WTC11 (cell line): ENCODE data around the gene SOWAHB.

ENCODE experiments used
- ATF1 ChIP-seq: sonication (generic); formaldehyde crosslinking; IDR thresholded peaks from 2 replicates; pipeline ENCODE4 v1.8.1; 2023; ENCODE audit warnings: mild to moderate bottlenecking, moderate library complexity, missing genetic modification reagents
- ESRRA ChIP-seq: sonication (generic); formaldehyde crosslinking; IDR thresholded peaks from 2 replicates; pipeline ENCODE4 v1.8.1; 2022; ENCODE audit warnings: mild to moderate bottlenecking, missing genetic modification reagents, borderline replicate concordance
- ETV6 ChIP-seq: sonication (generic); formaldehyde crosslinking; IDR thresholded peaks from 2 replicates; pipeline ENCODE4 v1.8.1; 2022; ENCODE audit warnings: mild to moderate bottlenecking, missing genetic modification reagents
- FOXP1 ChIP-seq: sonication (generic); formaldehyde crosslinking; IDR thresholded peaks from 2 replicates; pipeline ENCODE4 v1.8.0; 2022; ENCODE audit warnings: missing genetic modification reagents, mild to moderate bottlenecking, moderate library complexity, borderline replicate concordance
- JAZF1 ChIP-seq: fragments of 250-450 bp; sonication (Bioruptor Pico); IDR thresholded peaks from 2 replicates; pipeline ENCODE4 v1.9.0; 2021; ENCODE audit warnings: moderate library complexity, mild to moderate bottlenecking, inconsistent platforms
- ZBTB21 ChIP-seq: sonication (generic); formaldehyde crosslinking; IDR thresholded peaks from 2 replicates; pipeline ENCODE4 v1.8.1; 2023; ENCODE audit warnings: mild to moderate bottlenecking, missing genetic modification reagents, borderline replicate concordance
- TF ChIP-seq, protein P1 (sequence below): fragments of 200-600 bp; IDR thresholded peaks from 2 replicates; pipeline ENCODE4 v1.8.0; 2022; ENCODE audit warnings: antibody characterized with exemption
- TF ChIP-seq, protein P2 (sequence below): sonication (generic); formaldehyde crosslinking; IDR thresholded peaks from 2 replicates; pipeline ENCODE4 v1.8.0; 2022; ENCODE audit warnings: mild to moderate bottlenecking, missing genetic modification reagents
- TF ChIP-seq, protein P3 (sequence below): sonication (generic); formaldehyde crosslinking; IDR thresholded peaks from 2 replicates; pipeline ENCODE4 v1.8.0; 2022; ENCODE audit warnings: mild to moderate bottlenecking, missing genetic modification reagents
- TF ChIP-seq, protein P4 (sequence below): sonication (generic); formaldehyde crosslinking; IDR thresholded peaks from 2 replicates; pipeline ENCODE4 v1.8.0; 2023; ENCODE audit warnings: mild to moderate bottlenecking, missing genetic modification reagents
- TF ChIP-seq, protein P5 (sequence below): sonication (generic); formaldehyde crosslinking; IDR thresholded peaks from 2 replicates; pipeline ENCODE4 v1.8.0; 2023; ENCODE audit warnings: missing genetic modification reagents
- TF ChIP-seq, protein P6 (sequence below): sonication (generic); formaldehyde crosslinking; IDR thresholded peaks from 2 replicates; pipeline ENCODE4 v1.8.1; 2023; ENCODE audit warnings: mild to moderate bottlenecking, moderate library complexity, missing genetic modification reagents

DNA sequence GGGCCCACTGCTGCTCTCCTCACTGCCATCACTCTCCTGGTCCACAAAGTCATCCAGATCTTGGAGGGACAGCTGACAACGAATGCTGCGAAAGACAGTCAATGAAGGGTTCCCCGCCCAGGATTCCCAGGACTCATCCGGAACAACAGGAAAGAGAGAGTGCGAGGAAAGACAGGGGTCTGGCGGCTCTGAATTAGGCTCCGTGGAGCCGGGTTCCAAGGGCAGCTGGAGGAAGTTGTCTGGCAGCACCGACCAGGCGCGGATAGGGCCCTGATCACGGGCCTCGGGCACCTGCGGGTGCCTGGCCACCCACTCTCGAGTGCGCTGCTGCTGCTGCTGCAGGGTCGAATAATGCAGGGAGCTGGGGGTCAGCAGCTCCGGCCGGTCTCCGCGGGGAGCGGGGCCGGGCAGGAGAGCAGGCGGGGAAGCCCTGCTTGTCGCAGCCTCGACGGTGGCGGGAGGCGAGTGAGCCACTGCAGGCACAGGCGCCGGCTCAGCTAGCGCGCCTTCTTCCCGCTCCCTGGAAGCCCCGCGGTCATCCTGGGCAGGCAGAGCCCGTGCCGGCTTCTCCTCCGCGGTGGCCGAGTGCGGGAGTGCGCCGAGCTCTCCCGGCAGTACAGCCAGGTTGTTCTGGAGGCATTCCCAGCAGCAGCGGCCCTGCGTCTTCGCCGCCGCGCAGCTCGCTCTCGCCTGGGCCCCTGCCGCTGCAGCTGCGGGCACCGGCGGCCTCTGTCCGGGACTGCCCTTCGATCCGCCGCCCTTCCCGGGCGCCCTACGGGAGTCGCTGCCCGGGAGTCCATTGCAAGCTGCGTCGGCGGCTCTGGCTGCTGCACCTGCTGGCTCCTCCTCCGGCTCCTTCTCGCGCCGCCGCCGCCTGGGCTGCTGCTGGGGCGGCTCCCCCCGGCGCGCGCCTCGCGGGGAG is 1.1 kb downstream of the SOWAHB start:
- TF ChIP-seq, protein P1, sequence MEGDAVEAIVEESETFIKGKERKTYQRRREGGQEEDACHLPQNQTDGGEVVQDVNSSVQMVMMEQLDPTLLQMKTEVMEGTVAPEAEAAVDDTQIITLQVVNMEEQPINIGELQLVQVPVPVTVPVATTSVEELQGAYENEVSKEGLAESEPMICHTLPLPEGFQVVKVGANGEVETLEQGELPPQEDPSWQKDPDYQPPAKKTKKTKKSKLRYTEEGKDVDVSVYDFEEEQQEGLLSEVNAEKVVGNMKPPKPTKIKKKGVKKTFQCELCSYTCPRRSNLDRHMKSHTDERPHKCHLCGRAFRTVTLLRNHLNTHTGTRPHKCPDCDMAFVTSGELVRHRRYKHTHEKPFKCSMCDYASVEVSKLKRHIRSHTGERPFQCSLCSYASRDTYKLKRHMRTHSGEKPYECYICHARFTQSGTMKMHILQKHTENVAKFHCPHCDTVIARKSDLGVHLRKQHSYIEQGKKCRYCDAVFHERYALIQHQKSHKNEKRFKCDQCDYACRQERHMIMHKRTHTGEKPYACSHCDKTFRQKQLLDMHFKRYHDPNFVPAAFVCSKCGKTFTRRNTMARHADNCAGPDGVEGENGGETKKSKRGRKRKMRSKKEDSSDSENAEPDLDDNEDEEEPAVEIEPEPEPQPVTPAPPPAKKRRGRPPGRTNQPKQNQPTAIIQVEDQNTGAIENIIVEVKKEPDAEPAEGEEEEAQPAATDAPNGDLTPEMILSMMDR: no peak
- no peak for TF ChIP-seq JAZF1 (CRISPR knock-in tag)
- no peak for TF ChIP-seq ZBTB21
- TF ChIP-seq, protein P2, sequence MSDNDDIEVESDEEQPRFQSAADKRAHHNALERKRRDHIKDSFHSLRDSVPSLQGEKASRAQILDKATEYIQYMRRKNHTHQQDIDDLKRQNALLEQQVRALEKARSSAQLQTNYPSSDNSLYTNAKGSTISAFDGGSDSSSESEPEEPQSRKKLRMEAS: peak; percentile 55; the same call in 1 of the 2 replicates
- TF ChIP-seq, protein P3, sequence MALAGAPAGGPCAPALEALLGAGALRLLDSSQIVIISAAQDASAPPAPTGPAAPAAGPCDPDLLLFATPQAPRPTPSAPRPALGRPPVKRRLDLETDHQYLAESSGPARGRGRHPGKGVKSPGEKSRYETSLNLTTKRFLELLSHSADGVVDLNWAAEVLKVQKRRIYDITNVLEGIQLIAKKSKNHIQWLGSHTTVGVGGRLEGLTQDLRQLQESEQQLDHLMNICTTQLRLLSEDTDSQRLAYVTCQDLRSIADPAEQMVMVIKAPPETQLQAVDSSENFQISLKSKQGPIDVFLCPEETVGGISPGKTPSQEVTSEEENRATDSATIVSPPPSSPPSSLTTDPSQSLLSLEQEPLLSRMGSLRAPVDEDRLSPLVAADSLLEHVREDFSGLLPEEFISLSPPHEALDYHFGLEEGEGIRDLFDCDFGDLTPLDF: no peak
- TF ChIP-seq ETV6 (CRISPR knock-in tag): peak; percentile 40; the same call in 1 of the 2 replicates
- TF ChIP-seq ATF1 (CRISPR knock-in tag): no peak
- TF ChIP-seq, protein P4, sequence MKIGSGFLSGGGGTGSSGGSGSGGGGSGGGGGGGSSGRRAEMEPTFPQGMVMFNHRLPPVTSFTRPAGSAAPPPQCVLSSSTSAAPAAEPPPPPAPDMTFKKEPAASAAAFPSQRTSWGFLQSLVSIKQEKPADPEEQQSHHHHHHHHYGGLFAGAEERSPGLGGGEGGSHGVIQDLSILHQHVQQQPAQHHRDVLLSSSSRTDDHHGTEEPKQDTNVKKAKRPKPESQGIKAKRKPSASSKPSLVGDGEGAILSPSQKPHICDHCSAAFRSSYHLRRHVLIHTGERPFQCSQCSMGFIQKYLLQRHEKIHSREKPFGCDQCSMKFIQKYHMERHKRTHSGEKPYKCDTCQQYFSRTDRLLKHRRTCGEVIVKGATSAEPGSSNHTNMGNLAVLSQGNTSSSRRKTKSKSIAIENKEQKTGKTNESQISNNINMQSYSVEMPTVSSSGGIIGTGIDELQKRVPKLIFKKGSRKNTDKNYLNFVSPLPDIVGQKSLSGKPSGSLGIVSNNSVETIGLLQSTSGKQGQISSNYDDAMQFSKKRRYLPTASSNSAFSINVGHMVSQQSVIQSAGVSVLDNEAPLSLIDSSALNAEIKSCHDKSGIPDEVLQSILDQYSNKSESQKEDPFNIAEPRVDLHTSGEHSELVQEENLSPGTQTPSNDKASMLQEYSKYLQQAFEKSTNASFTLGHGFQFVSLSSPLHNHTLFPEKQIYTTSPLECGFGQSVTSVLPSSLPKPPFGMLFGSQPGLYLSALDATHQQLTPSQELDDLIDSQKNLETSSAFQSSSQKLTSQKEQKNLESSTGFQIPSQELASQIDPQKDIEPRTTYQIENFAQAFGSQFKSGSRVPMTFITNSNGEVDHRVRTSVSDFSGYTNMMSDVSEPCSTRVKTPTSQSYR (CRISPR knock-in tag): no peak
- TF ChIP-seq, protein P5, sequence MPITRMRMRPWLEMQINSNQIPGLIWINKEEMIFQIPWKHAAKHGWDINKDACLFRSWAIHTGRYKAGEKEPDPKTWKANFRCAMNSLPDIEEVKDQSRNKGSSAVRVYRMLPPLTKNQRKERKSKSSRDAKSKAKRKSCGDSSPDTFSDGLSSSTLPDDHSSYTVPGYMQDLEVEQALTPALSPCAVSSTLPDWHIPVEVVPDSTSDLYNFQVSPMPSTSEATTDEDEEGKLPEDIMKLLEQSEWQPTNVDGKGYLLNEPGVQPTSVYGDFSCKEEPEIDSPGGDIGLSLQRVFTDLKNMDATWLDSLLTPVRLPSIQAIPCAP (CRISPR knock-in tag): no peak
- TF ChIP-seq, protein P6, sequence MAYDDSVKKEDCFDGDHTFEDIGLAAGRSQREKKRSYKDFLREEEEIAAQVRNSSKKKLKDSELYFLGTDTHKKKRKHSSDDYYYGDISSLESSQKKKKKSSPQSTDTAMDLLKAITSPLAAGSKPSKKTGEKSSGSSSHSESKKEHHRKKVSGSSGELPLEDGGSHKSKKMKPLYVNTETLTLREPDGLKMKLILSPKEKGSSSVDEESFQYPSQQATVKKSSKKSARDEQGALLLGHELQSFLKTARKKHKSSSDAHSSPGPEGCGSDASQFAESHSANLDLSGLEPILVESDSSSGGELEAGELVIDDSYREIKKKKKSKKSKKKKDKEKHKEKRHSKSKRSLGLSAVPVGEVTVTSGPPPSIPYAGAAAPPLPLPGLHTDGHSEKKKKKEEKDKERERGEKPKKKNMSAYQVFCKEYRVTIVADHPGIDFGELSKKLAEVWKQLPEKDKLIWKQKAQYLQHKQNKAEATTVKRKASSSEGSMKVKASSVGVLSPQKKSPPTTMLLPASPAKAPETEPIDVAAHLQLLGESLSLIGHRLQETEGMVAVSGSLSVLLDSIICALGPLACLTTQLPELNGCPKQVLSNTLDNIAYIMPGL (CRISPR knock-in tag): no peak; the same call in 1 of the 2 replicates
- no peak for TF ChIP-seq ESRRA (CRISPR knock-in tag)
- TF ChIP-seq FOXP1: no peak
